OCI-LY3 (cell line): ENCODE measurements around the gene LUM.

Experiments
- H2AFZ ChIP-seq: fragments of 200-600, 300-600 bp; shearing (Covaris generic); 2 replicates; pipeline ENCODE4 v1.6.0; 2014; ENCODE audit warnings: antibody characterized with exemption, low read depth, low read length
- H3K27ac ChIP-seq: fragments of 200-600, 300-600 bp; sonication (generic); 2 replicates; pipeline ENCODE4 v1.5.1; 2014; ENCODE audit warnings: mild to moderate bottlenecking, low read length, moderate library complexity, mixed read lengths
- H3K27me3 ChIP-seq: fragments of 200-600, 300-600 bp; sonication (generic); 2 replicates; pipeline ENCODE4 v1.6.1; 2014; ENCODE audit warnings: low read depth, low read length, mixed read lengths
- H3K36me3 ChIP-seq: fragments of 200-600, 300-600 bp; sonication (generic); replicated peaks from 2 replicates; pipeline ENCODE3; 2014; ENCODE audit warnings: low read depth, low read length, mixed read lengths
- H3K4me1 ChIP-seq: fragments of 300-600, 200-600 bp; sonication (generic); 2 replicates; pipeline ENCODE4 v1.6.1; 2014; ENCODE audit warnings: low read length, mixed read lengths
- H3K4me2 ChIP-seq: fragments of 200-600, 300-600 bp; sonication (generic); 2 replicates; pipeline ENCODE4 v1.6.1; 2014; ENCODE audit warnings: low read length, mixed read lengths
- H3K4me3 ChIP-seq: fragments of 300-600, 200-600 bp; sonication (generic); 2 replicates; pipeline ENCODE4 v1.5.1; 2014; ENCODE audit warnings: antibody characterized with exemption, mild to moderate bottlenecking, low read length, moderate library complexity
- H3K79me2 ChIP-seq: fragments of 300-600, 200-600 bp; shearing (Covaris generic); 2 replicates; pipeline ENCODE4 v1.6.1; 2014; ENCODE audit warnings: mild to moderate bottlenecking, low read length, mixed read lengths
- H3K9ac ChIP-seq: fragments of 300-600, 200-600 bp; shearing (Covaris generic); 2 replicates; pipeline ENCODE4 v1.6.0; 2014; ENCODE audit warnings: mild to moderate bottlenecking, low read length, moderate library complexity
- H3K9me3 ChIP-seq: fragments of 200-600, 300-600 bp; shearing (Covaris generic); 2 replicates; pipeline ENCODE4 v1.6.1; 2014; ENCODE audit warnings: low read length, mixed read lengths; ENCODE audit not compliant: insufficient read depth
- H4K20me1 ChIP-seq: fragments of 200-600, 300-600 bp; sonication (generic); 2 replicates; pipeline ENCODE4 v1.6.1; 2016; ENCODE audit warnings: low read length, mixed read lengths; ENCODE audit not compliant: insufficient read depth
- EZH2phosphoT487 ChIP-seq: fragments of 200-600 bp; shearing (Covaris generic); IDR thresholded peaks from 2 replicates; pipeline ENCODE4 v1.6.1; 2018; ENCODE audit warnings: antibody characterized with exemption, mixed run types, low read depth
- TF ChIP-seq, protein P1 (sequence below): fragments of 200-600, 300-600 bp; sonication (generic); IDR thresholded peaks from 2 replicates; pipeline ENCODE4 v1.5.1; 2014; ENCODE audit warnings: antibody characterized with exemption, low read length, low read depth

LUM gene

GRCh38 chr12:91139286-91139685 is 28.0 kb upstream of the LUM start:
- Histone ChIP-seq H4K20me1 (no peaks in the 10 kb centered on the region), H3K9me3 (no peaks in the 10 kb centered on the region), H3K27ac (no peak overlapping the region), H2AFZ (no peak overlapping the region), H3K4me1 (no peaks in the 10 kb centered on the region), H3K79me2 (no peaks in the 10 kb centered on the region), H3K36me3 (no peaks in the 10 kb centered on the region), H3K9ac (no peak overlapping the region), H3K4me3 (no peak overlapping the region), H3K4me2 (no peak overlapping the region), H3K27me3 (no peaks in the 10 kb centered on the region)
- TF ChIP-seq, protein P1, sequence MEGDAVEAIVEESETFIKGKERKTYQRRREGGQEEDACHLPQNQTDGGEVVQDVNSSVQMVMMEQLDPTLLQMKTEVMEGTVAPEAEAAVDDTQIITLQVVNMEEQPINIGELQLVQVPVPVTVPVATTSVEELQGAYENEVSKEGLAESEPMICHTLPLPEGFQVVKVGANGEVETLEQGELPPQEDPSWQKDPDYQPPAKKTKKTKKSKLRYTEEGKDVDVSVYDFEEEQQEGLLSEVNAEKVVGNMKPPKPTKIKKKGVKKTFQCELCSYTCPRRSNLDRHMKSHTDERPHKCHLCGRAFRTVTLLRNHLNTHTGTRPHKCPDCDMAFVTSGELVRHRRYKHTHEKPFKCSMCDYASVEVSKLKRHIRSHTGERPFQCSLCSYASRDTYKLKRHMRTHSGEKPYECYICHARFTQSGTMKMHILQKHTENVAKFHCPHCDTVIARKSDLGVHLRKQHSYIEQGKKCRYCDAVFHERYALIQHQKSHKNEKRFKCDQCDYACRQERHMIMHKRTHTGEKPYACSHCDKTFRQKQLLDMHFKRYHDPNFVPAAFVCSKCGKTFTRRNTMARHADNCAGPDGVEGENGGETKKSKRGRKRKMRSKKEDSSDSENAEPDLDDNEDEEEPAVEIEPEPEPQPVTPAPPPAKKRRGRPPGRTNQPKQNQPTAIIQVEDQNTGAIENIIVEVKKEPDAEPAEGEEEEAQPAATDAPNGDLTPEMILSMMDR, result no peak
- TF ChIP-seq EZH2phosphoT487, result no peak

- H3K4me1 ChIP-seq, result no peaks in the 10 kb centered on the region
- H3K27me3 ChIP-seq, result no peaks in the 10 kb centered on the region
- H4K20me1 ChIP-seq, result no peaks in the 10 kb centered on the region
- no peaks in the 10 kb centered on the region for H3K36me3 ChIP-seq
- H3K79me2 ChIP-seq, result no peaks in the 10 kb centered on the region
- no peak overlapping the region for H3K9ac ChIP-seq
- no peaks in the 10 kb centered on the region for H3K9me3 ChIP-seq
- H3K4me2 ChIP-seq, result no peak overlapping the region
- no peak overlapping the region for H3K27ac ChIP-seq
- no peak overlapping the region for H2AFZ ChIP-seq
- TF ChIP-seq, protein P1, result no peak
- TF ChIP-seq EZH2phosphoT487, result no peak
- H3K4me3 ChIP-seq, result no peak overlapping the region
Measured at GRCh38 chr12:91138337-91138920, 27.1 kb upstream of the LUM start.

GRCh38 chr12:91133871-91134270 is 22.6 kb upstream of the LUM start:
- TF ChIP-seq EZH2phosphoT487, result no peak
- TF ChIP-seq, protein P1, result no peak
- Histone ChIP-seq H4K20me1 (no peaks in the 10 kb centered on the region), H3K4me2 (no peak overlapping the region), H3K27ac (no peak overlapping the region), H3K4me1 (0 out of 2 replicates have a peak, but pooled peaks cover 3% of the 10 kb centered on the region), H3K9ac (no peak overlapping the region), H3K4me3 (no peak overlapping the region), H2AFZ (no peak overlapping the region), H3K9me3 (no peaks in the 10 kb centered on the region), H3K79me2 (no peaks in the 10 kb centered on the region), H3K36me3 (no peaks in the 10 kb centered on the region), H3K27me3 (no peaks in the 10 kb centered on the region)

- Histone ChIP-seq H3K27me3 (no peaks in the 10 kb centered on the region), H2AFZ (no peak overlapping the region), H3K9me3 (no peaks in the 10 kb centered on the region), H3K4me3 (no peak overlapping the region), H3K9ac (no peak overlapping the region), H3K79me2 (no peaks in the 10 kb centered on the region), H3K36me3 (no peaks in the 10 kb centered on the region), H4K20me1 (no peaks in the 10 kb centered on the region), H3K4me1 (0 out of 2 replicates have a peak, but pooled peaks cover 3% of the 10 kb centered on the region), H3K4me2 (no peak overlapping the region), H3K27ac (no peak overlapping the region)
- no peak for TF ChIP-seq EZH2phosphoT487
- TF ChIP-seq, protein P1, result no peak
Measured at GRCh38 chr12:91129662-91130362, 18.5 kb upstream of the LUM start.
